ENCODE results near the gene NME3. TPM values are rescaled to one million over a fixed set of nuclear protein-coding genes. Genes with fewer than 3 reads are reported as not detected.
"Not testable (repeated sequence)": the region's sequence is repeated elsewhere in the genome, so short reads cannot be mapped to it uniquely, and the experiment has no call there.

NME3 gene
- total and polyA plus RNA-seq, 10 of the 15 experiments (the other 5 are each of a cell fraction or from before 2014, with no cell fraction given): 0.61 to 55.5 (median 26.5) TPM

GRCh38 chr16:1734123-1734522 lies 37.2 kb downstream of the NME3 start (continued):
- TF ChIP-seq KAT2A (conservative IDR thresholded peaks at IDR 0.05; ENCODE audit: control insufficient read depth, low read depth, low read length): no peak
- no peak for TF ChIP-seq CHD1 (IDR thresholded peaks at IDR 0.05; ENCODE audit: low read depth, low read length)

GRCh38 chr16:1732551-1732987 lies 38.8 kb downstream of the NME3 start:
- H3K4me1 ChIP-seq (ENCODE audit: control insufficient read depth, insufficient read depth, low read length); in situ Hi-C loops (cut with MboI); H4K20me1 ChIP-seq (ENCODE audit: control insufficient read depth, insufficient read depth); H3K4me2 ChIP-seq (ENCODE audit: control insufficient read depth, insufficient read depth); H3K9ac ChIP-seq (ENCODE audit: control insufficient read depth, insufficient read depth, low read length); CTCF ChIA-PET; DNase-seq (ENCODE audit: low read depth, low spot score); SMC1A ChIA-PET (ENCODE audit: uncharacterized antibody, unreplicated experiment); H3K79me2 ChIP-seq (ENCODE audit: control insufficient read depth, insufficient read depth, low read length); intact Hi-C loops (cut with micrococcal nuclease; ENCODE audit: unreplicated experiment); ATAC-seq; RAD21 ChIA-PET (ENCODE audit: unreplicated experiment); H3K9me3 ChIP-seq (replicated peaks; ENCODE audit: control insufficient read depth, insufficient read depth, low read length); POLR2A ChIA-PET; H3K27ac ChIP-seq (ENCODE audit: control insufficient read depth, insufficient read depth); FAIRE-seq; H3K4me3 ChIP-seq; BruUV-seq (replicated peaks); H2AFZ ChIP-seq (ENCODE audit: control insufficient read depth, low read depth, low read length); H3K27me3 ChIP-seq (replicated peaks in 1 of 2; ENCODE audit: control insufficient read depth in 2 of 2, insufficient read depth in 2 of 2, low read length in 1 of 2): not testable (repeated sequence)
- WGBS (ENCODE audit: insufficient coverage, insufficient replicate concordance, low lambda C conversion rate, missing lambda C conversion rate): 97% methylated on average over 21 of the region's 21 CpGs
- peaks cover 0 to 30% of the 10 kb centered on the region in 2 experiments for H3K36me3 ChIP-seq (ENCODE audit: control insufficient read depth in 2 of 2, insufficient read depth in 2 of 2, low read length in 1 of 2)

GRCh38 chr16:1732071-1732470 lies 39.3 kb downstream of the NME3 start:
- Histone ChIP-seq H2AFZ (ENCODE audit: control insufficient read depth, low read depth, low read length) (no peak overlapping the region), H4K20me1 (ENCODE audit: control insufficient read depth, insufficient read depth) (no peaks in the 10 kb centered on the region; the same call in 1 of the 2 replicates), H3K9ac (ENCODE audit: control insufficient read depth, insufficient read depth, low read length) (no peak overlapping the region), H3K79me2 (ENCODE audit: control insufficient read depth, insufficient read depth, low read length) (no peaks in the 10 kb centered on the region; the same call in 1 of the 2 replicates), H3K4me3 (no peak overlapping the region), H3K27ac (ENCODE audit: control insufficient read depth, insufficient read depth) (no peak overlapping the region), H3K4me1 (ENCODE audit: control insufficient read depth, insufficient read depth, low read length) (no peaks in the 10 kb centered on the region), H3K4me2 (ENCODE audit: control insufficient read depth, insufficient read depth) (no peak overlapping the region), H3K9me3 (replicated peaks; ENCODE audit: control insufficient read depth, insufficient read depth, low read length) (peaks cover 6% of the 10 kb centered on the region; the same call in 1 of the 3 replicates), H3K27me3 (replicated peaks in 1 of 2; ENCODE audit: control insufficient read depth in 2 of 2, insufficient read depth in 2 of 2, low read length in 1 of 2) (no peaks in the 10 kb centered on the region), H3K36me3 (ENCODE audit: control insufficient read depth in 2 of 2, insufficient read depth in 2 of 2, low read length in 1 of 2) (peaks cover 0 to 35% of the 10 kb centered on the region in 2 experiments)
- SMC1A ChIA-PET (ENCODE audit: uncharacterized antibody, unreplicated experiment): no interaction called here
- TF ChIP-seq CREM (IDR thresholded peaks at IDR 0.05; ENCODE audit: low read depth) (no peak), YY1 (IDR thresholded peaks at IDR 0.05; ENCODE audit: low read depth, low read length) (no peak), ZBTB40 (IDR thresholded peaks at IDR 0.05; ENCODE audit: borderline replicate concordance) (no peak), BCL3 (IDR thresholded peaks at IDR 0.05; ENCODE audit: borderline replicate concordance, insufficient read depth, low read depth, low read length, poor library complexity, severe bottlenecking) (no peak), ZNF207 (IDR thresholded peaks at IDR 0.05; ENCODE audit: borderline replicate concordance) (no peak), WRNIP1 (IDR thresholded peaks at IDR 0.05; ENCODE audit: borderline replicate concordance, low read depth, low read length) (no peak)
- ATAC-seq (no peak), DNase-seq (ENCODE audit: low read depth, low spot score) (no peak), FAIRE-seq (no peak)
- RAD21 ChIA-PET (ENCODE audit: unreplicated experiment): no interaction called here
- intact Hi-C loops (cut with micrococcal nuclease; ENCODE audit: unreplicated experiment): no loop called here
- in situ Hi-C loops (cut with MboI): no loop called here
- POLR2A ChIA-PET: no interaction called here
- BruUV-seq (replicated peaks): no TSS peak
- CTCF ChIA-PET: no interaction called here
- 90% methylated on average over 14 of the region's 14 CpGs for WGBS (ENCODE audit: insufficient coverage, insufficient replicate concordance, low lambda C conversion rate, missing lambda C conversion rate)

All from GM12878 (cell line).